SK-N-SH treated with all-trans-retinoic acid at 6 μM for 48 hours (cell line): ENCODE measurements around the gene PTF1A.

Experiments used
- ARNTL ChIP-seq: fragments of 450-650 bp; formaldehyde crosslinking; IDR thresholded peaks from 2 replicates; pipeline ENCODE4 v1.5.0; 2020; ENCODE audit warnings: low read depth, mild to moderate bottlenecking, moderate library complexity, borderline replicate concordance
- ISL1 ChIP-seq: fragments of 250-450 bp; sonication (Bioruptor Pico); IDR thresholded peaks from 2 replicates; pipeline ENCODE4 v2.1.2; 2022; ENCODE audit warnings: mild to moderate bottlenecking, moderate library complexity
- PATZ1 ChIP-seq: fragments of 250-450 bp; sonication (Bioruptor Pico); IDR thresholded peaks from 2 replicates; pipeline ENCODE4 v1.8.0; 2020; ENCODE audit warnings: mild to moderate bottlenecking, moderate library complexity, borderline replicate concordance
- PPARA ChIP-seq: fragments of 250-450 bp; sonication (Bioruptor Pico); IDR thresholded peaks from 2 replicates; pipeline ENCODE4 v1.5.0; 2020; ENCODE audit warnings: mild to moderate bottlenecking, borderline replicate concordance
- RARB ChIP-seq: fragments of 250-450 bp; sonication (Bioruptor Pico); IDR thresholded peaks from 2 replicates; pipeline ENCODE4 v1.8.0; 2021; ENCODE audit warnings: mild to moderate bottlenecking, moderate library complexity
- TCF4 ChIP-seq: fragments of 250-450 bp; sonication (Bioruptor Pico); IDR thresholded peaks from 2 replicates; pipeline ENCODE4 v1.8.0; 2021; ENCODE audit warnings: mild to moderate bottlenecking, moderate library complexity, borderline replicate concordance
- TOX ChIP-seq: fragments of 250-450 bp; sonication (Bioruptor Pico); IDR thresholded peaks from 2 replicates; pipeline ENCODE4 v1.8.0; 2021; ENCODE audit warnings: mild to moderate bottlenecking, moderate library complexity, borderline replicate concordance
- TSHZ2 ChIP-seq: fragments of 250-450 bp; sonication (Bioruptor Pico); IDR thresholded peaks from 2 replicates; pipeline ENCODE4 v1.5.0; 2020; ENCODE audit warnings: mild to moderate bottlenecking, moderate library complexity
- ZFP3 ChIP-seq: fragments of 250-450 bp; sonication (Bioruptor Pico); IDR thresholded peaks from 2 replicates; pipeline ENCODE4 v1.5.0; 2020; ENCODE audit warnings: mild to moderate bottlenecking, moderate library complexity
- ZFP30 ChIP-seq: fragments of 450-650 bp; formaldehyde crosslinking; IDR thresholded peaks from 2 replicates; pipeline ENCODE4 v1.5.0; 2022; ENCODE audit warnings: mild to moderate bottlenecking, moderate library complexity
- ZNF70 ChIP-seq: fragments of 450-650 bp; formaldehyde crosslinking; IDR thresholded peaks from 2 replicates; pipeline ENCODE4 v1.5.0; 2020; ENCODE audit warnings: mild to moderate bottlenecking, moderate library complexity
- ZNF8 ChIP-seq: fragments of 450-650 bp; formaldehyde crosslinking; IDR thresholded peaks from 2 replicates; pipeline ENCODE4 v1.5.0; 2020; ENCODE audit warnings: mild to moderate bottlenecking, moderate library complexity
- TF ChIP-seq, protein P1 (sequence below): fragments of 250-450 bp; sonication (Bioruptor Pico); IDR thresholded peaks from 2 replicates; pipeline ENCODE4 v1.5.1; 2020; ENCODE audit warnings: low read depth, mild to moderate bottlenecking, moderate library complexity

GRCh38 chr10:23150610-23151009 lies 41.5 kb upstream of the PTF1A start:
- TF ChIP-seq TSHZ2 (CRISPR knock-in tag) = no peak
- TF ChIP-seq PATZ1 (CRISPR knock-in tag) = no peak
- TF ChIP-seq, protein P1, sequence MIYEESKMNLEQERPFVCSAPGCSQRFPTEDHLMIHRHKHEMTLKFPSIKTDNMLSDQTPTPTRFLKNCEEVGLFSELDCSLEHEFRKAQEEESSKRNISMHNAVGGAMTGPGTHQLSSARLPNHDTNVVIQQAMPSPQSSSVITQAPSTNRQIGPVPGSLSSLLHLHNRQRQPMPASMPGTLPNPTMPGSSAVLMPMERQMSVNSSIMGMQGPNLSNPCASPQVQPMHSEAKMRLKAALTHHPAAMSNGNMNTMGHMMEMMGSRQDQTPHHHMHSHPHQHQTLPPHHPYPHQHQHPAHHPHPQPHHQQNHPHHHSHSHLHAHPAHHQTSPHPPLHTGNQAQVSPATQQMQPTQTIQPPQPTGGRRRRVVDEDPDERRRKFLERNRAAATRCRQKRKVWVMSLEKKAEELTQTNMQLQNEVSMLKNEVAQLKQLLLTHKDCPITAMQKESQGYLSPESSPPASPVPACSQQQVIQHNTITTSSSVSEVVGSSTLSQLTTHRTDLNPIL (CRISPR knock-in tag) = no peak
- TF ChIP-seq ZNF8 (CRISPR knock-in tag) = no peak
- no peak for TF ChIP-seq ZFP30
- no peak for TF ChIP-seq ZNF70 (CRISPR knock-in tag)
- no peak for TF ChIP-seq ARNTL (CRISPR knock-in tag)
- no peak for TF ChIP-seq ISL1 (CRISPR knock-in tag)
- no peak for TF ChIP-seq ZFP3 (CRISPR knock-in tag)
- no peak for TF ChIP-seq TCF4 (CRISPR knock-in tag)
- no peak for TF ChIP-seq RARB
- no peak for TF ChIP-seq PPARA (CRISPR knock-in tag)
- TF ChIP-seq TOX (CRISPR knock-in tag) = no peak
